K562 (cell line): Measurements from ENCODE around the gene TUBB4B. TPM values are rescaled to one million over a fixed set of nuclear protein-coding genes. Genes with fewer than 3 reads are reported as not detected.

Source experiments
- CREB3 ChIP-seq: fragments of 450-650 bp; conservative IDR thresholded peaks from 2 replicates; pipeline ENCODE4 v1.6.1; 2016; ENCODE audit warnings: missing genetic modification characterization, low read depth, mild to moderate bottlenecking, missing compliant biosample characterization, moderate library complexity
- CREM ChIP-seq: IDR thresholded peaks from 2 replicates; pipeline ENCODE4 v1.6.1; 2014; ENCODE audit warnings: antibody characterized with exemption, low read depth
- ELF1 ChIP-seq: fragments of 200-800 bp; sonication (Bioruptor generic); IDR thresholded peaks from 2 replicates; pipeline ENCODE4 v1.6.1; 2016; ENCODE audit warnings: missing genetic modification characterization, missing compliant biosample characterization
- ELF4 ChIP-seq: fragments of 450-650 bp; formaldehyde crosslinking; IDR thresholded peaks from 2 replicates; pipeline ENCODE4 v1.4.0; 2022; ENCODE audit warnings: missing genetic modification characterization
- ETV6 ChIP-seq, 3 experiments: fragments of 150-350 bp in 1 of 3; sonication (generic) in 1 of 3; formaldehyde crosslinking in 1 of 3; IDR thresholded peaks; 2 replicates each; pipeline versions ENCODE4 v1.6.1 to v1.8.0; 2014 to 2022; ENCODE audit warnings: borderline replicate concordance in 2 of 3, low read depth in 2 of 3, antibody characterized with exemption in 1 of 3, low read length in 1 of 3, mild to moderate bottlenecking in 1 of 3, missing genetic modification reagents in 1 of 3
- EZH2 ChIP-seq: IDR thresholded peaks from 2 replicates; pipeline ENCODE4 v1.6.1; 2012; ENCODE audit warnings: low read depth, mild to moderate bottlenecking, inconsistent platforms, low read length, borderline replicate concordance
- HCFC1 ChIP-seq: IDR thresholded peaks from 2 replicates; pipeline ENCODE4 v1.6.1; 2012; ENCODE audit warnings: low read depth, low read length, improper control_type of control experiment
- MAFG ChIP-seq: fragments of 450-650 bp; conservative IDR thresholded peaks from 2 replicates; pipeline ENCODE4 v1.6.1; 2016; ENCODE audit warnings: missing genetic modification characterization, missing compliant biosample characterization
- NCOA2 ChIP-seq, 2 experiments: fragments of 450-650 bp; IDR thresholded peaks; 2 replicates each; pipeline ENCODE4 v1.6.1; 2018; ENCODE audit warnings: mild to moderate bottlenecking in 2 of 2, moderate library complexity in 1 of 2; ENCODE audit not compliant: partially characterized antibody in 2 of 2
- RREB1 ChIP-seq: fragments of 250-450 bp; sonication (Bioruptor Pico); IDR thresholded peaks from 2 replicates; pipeline ENCODE4 v1.4.0; 2020
- TCF15 ChIP-seq: fragments of 250-450 bp; sonication (Bioruptor Pico); IDR thresholded peaks from 2 replicates; pipeline ENCODE4 v1.8.0; 2022; ENCODE audit warnings: moderate library complexity, mild to moderate bottlenecking, inconsistent platforms
- TCF3 ChIP-seq: sonication (generic); formaldehyde crosslinking; IDR thresholded peaks from 2 replicates; pipeline ENCODE4 v1.4.0; 2020; ENCODE audit warnings: mild to moderate bottlenecking, missing genetic modification reagents
- THAP12 ChIP-seq: fragments of 250-450 bp; sonication (Bioruptor Pico); IDR thresholded peaks from 2 replicates; pipeline ENCODE4 v1.9.0; 2021; ENCODE audit warnings: mild to moderate bottlenecking, inconsistent platforms
- VEZF1 ChIP-seq: fragments of 200-800 bp; sonication (Bioruptor generic); IDR thresholded peaks from 2 replicates; pipeline ENCODE4 v1.6.1; 2017; ENCODE audit warnings: missing genetic modification characterization, missing compliant biosample characterization
- ZFP30 ChIP-seq: fragments of 250-450 bp; sonication (Bioruptor Pico); IDR thresholded peaks from 2 replicates; pipeline ENCODE4 v1.8.0; 2022; ENCODE audit warnings: moderate library complexity, mild to moderate bottlenecking, inconsistent platforms, borderline replicate concordance
- polyA plus RNA-seq, 8 experiments: library from polyadenylated mRNA; depleted of rRNA in 4 of 8; stranded (reverse) in 5 of 8; unstranded in 3 of 8; fragments of >200 nt; fragmentation: Nextera tagmentation in 2 of 8; fragmentation: Illumina TruSeq in 1 of 8; extraction: Ambion mirVana in 2 of 8; extraction: Trizol in 1 of 8; gene quantifications; 2 replicates each; pipeline versions ENCODE4 v1.2.1 to v1.2.3, GENCODE V29; 2011 to 2014; ENCODE audit warnings: inconsistent platforms in 1 of 8, missing spikeins in 1 of 8
- total RNA-seq, 7 experiments: library from RNA; depleted of rRNA in 6 of 7; stranded (reverse); fragments of >200 nt in 6 of 7; fragmentation: Illumina TruSeq in 2 of 7; extraction: Trizol in 2 of 7; gene quantifications; 2 replicates each; pipeline versions ENCODE4 v1.2.1 to v1.2.3, GENCODE V29; 2011 to 2021; ENCODE audit warnings: low replicate concordance in 1 of 7

Gene TUBB4B
- total and polyA plus RNA-seq, 9 of the 15 experiments (the other 6 are each of a cell fraction or from before 2014, with no cell fraction given): 24.1 to 443 (median 268) TPM

- peak; percentile 98 for TF ChIP-seq MAFG (tag)
- TF ChIP-seq THAP12 (CRISPR knock-in tag): no peak
- 0 out of 4 replicates have a peak, but pooled peaks of 1 of the 2 experiments have one; percentile 25 for TF ChIP-seq ETV6 (IDR thresholded peaks at IDR 0.05; ENCODE audit: borderline replicate concordance in 1 of 2, low read depth in 2 of 2, low read length in 1 of 2)
- no peak for TF ChIP-seq ETV6 (CRISPR knock-in tag; IDR thresholded peaks at IDR 0.05; ENCODE audit: borderline replicate concordance)
- no peak for TF ChIP-seq HCFC1
- peak; percentile 91 for TF ChIP-seq ELF4 (CRISPR knock-in tag)
- TF ChIP-seq VEZF1 (CRISPR knock-in tag): no peak
- no peak for TF ChIP-seq TCF15 (CRISPR knock-in tag)
- no peak for TF ChIP-seq CREB3 (tag)
- TF ChIP-seq ZFP30 (CRISPR knock-in tag): no peak
- TF ChIP-seq EZH2: no peak
- TF ChIP-seq RREB1 (CRISPR knock-in tag): no peak
- TF ChIP-seq ELF1 (tag): no peak
- peak; percentile 33; the same call in 1 of the 2 replicates for TF ChIP-seq TCF3 (CRISPR knock-in tag)
- no peak for TF ChIP-seq NCOA2 (IDR thresholded peaks at IDR 0.05; ENCODE audit: partially characterized antibody in 2 of 2)
- TF ChIP-seq CREM: 0 out of 2 replicates have a peak, but pooled peaks have one; percentile 6
Measured at GRCh38 chr9:137268538-137269201, 27.6 kb downstream of the TUBB4B start (continued).
